ENCODE results near the gene KLHDC1.

DNA sequence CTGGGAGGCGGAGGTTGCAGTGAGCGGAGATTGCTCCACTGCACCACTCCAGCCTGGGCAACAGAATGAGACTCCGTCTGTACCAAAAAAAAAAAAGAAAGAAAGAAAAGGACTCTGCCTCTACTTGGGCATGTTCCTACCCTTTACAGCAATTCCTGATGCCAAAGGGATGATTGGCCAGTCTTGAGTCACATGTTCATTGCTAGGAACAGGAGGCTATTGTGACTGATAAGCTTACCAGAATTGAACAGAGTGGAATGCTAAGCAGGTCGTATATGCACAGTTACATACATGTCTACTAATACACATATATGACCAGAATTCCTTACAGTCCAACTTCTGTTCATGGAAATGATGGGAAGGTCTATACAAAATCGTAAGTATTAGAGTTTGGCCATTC is 34.3 kb downstream of the KLHDC1 start:
- no peak for TF ChIP-seq CTCF (IDR thresholded peaks at IDR 0.05)
- TF ChIP-seq POLR2A (IDR thresholded peaks at IDR 0.05), result no peak
- TF ChIP-seq POLR2AphosphoS5 (IDR thresholded peaks at IDR 0.05), result no peak
- no peak for TF ChIP-seq EP300 (IDR thresholded peaks at IDR 0.05)
